Gastrocnemius medialis (tissue), 4 donors: Measurements from ENCODE around the gene MAST2. TPM values are rescaled to one million over a fixed set of nuclear protein-coding genes. Genes with fewer than 3 reads are reported as not detected.

ENCODE experiments used
- ATAC-seq, 2 donors: fragments of 150-250 bp; one replicate each; pipeline ENCODE4 v1.9.1; 2016
- DNase-seq, 2 donors: peaks; one replicate each; pipeline ENCODE4 v3.0.0-alpha.2; 2019
- H3K27ac ChIP-seq, 4 donors: fragments of 200-600 bp; sonication (generic); 1 replicate in 1 of 4; 2 replicates in 3 of 4; pipeline ENCODE4 v1.5.1; 2016 to 2018; ENCODE audit warnings: mild to moderate bottlenecking in 2 of 4, moderate library complexity in 1 of 4
- H3K27me3 ChIP-seq, 3 donors: fragments of 200-600 bp; sonication (generic) in 2 of 3; 1 replicate in 1 of 3; 2 replicates in 2 of 3; pipeline versions ENCODE4 v1.5.1 to v1.6.0; 2016 to 2019; ENCODE audit warnings: mild to moderate bottlenecking in 1 of 3, moderate library complexity in 1 of 3
- H3K36me3 ChIP-seq, 2 donors: fragments of 200-600 bp; sonication (generic) in 1 of 2; one replicate each; pipeline ENCODE4 v1.5.1; 2017 to 2018
- H3K4me1 ChIP-seq, 2 donors: fragments of 200-600 bp; sonication (generic) in 1 of 2; one replicate each; pipeline ENCODE4 v1.5.1; 2016 to 2017; ENCODE audit warnings: mild to moderate bottlenecking in 2 of 2
- H3K4me3 ChIP-seq, 4 donors: fragments of 200-600 bp; sonication (generic) in 3 of 4; 1 replicate in 1 of 4; 2 replicates in 3 of 4; pipeline ENCODE4 v1.5.1; 2016 to 2019; ENCODE audit warnings: mild to moderate bottlenecking in 2 of 4
- H3K9me3 ChIP-seq, 3 donors: fragments of 200-600 bp; sonication (generic) in 2 of 3; 1 replicate in 1 of 3; 2 replicates in 2 of 3; pipeline ENCODE4 v1.5.1; 2016 to 2019
- POLR2A ChIP-seq, 2 donors: fragments of 450-650 bp; IDR thresholded peaks; one replicate each; pipeline ENCODE4 v1.6.1; 2017; ENCODE audit warnings: antibody characterized with exemption in 2 of 2, mild to moderate bottlenecking in 2 of 2, moderate library complexity in 2 of 2
- in situ Hi-C, 4 donors: fragments of 200-750 bp; cut with MboI; loops; one replicate each; pipeline versions ENCODE4 v1.15.0 to v1.8.0; 2017; ENCODE audit warnings: low sequenced_read_pairs in 4 of 4
- intact Hi-C: fragments of 100-400 bp; cut with DNase I; formaldehyde crosslinking; loops from one replicate; pipeline ENCODE4 v1.15.1; 2023; ENCODE audit warnings: low total_unique reads
- total RNA-seq, 4 donors: library from RNA; depleted of rRNA; stranded (reverse); fragments of >200 nt; gene quantifications; one replicate each; pipeline versions ENCODE4 v1.1.0 to v1.2.3, GENCODE V29; 2016
- TF ChIP-seq, protein P1 (sequence below), 5 experiments: fragments of 450-650 bp in 3 of 5; fragments of 200-600 bp in 2 of 5; sonication (generic) in 2 of 5; IDR thresholded peaks in 4 of 5; conservative IDR thresholded peaks in 1 of 5; 1 replicate in 4 of 5; 2 replicates in 1 of 5; pipeline ENCODE4 v1.5.1; 2016 to 2019; ENCODE audit warnings: antibody characterized with exemption in 5 of 5, mild to moderate bottlenecking in 3 of 5, moderate library complexity in 3 of 5

MAST2 gene
- total RNA-seq, 4 donors from 2014 or later: 110 to 195 (median 162) TPM

DNA sequence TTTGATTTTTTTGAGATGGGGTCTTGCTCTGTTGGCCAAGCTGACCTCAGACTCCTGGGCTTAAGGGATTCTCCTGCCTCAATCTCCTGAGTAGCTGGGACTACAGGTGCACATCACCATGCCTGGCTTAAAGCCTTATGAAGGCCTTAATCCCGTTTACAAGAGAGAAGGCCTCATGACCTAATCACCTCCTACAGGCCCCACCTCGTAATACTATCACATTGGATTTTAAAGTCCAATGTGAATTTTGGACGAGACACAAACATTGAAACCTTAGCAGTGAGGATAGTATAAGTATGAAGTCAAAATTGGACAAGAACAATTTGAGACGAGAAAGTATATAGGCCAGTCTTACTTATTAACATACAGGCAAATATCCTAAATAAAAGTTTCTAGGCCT lies 73.9 kb downstream of the MAST2 start:
- Histone ChIP-seq H3K27me3 (no peaks in the 10 kb centered on the region), H3K27ac (no peak overlapping the region), H3K4me3 (no peak overlapping the region), H3K9me3 (no peaks in the 10 kb centered on the region), H3K36me3 (no peaks in the 10 kb centered on the region), H3K4me1 (peaks cover 0 to 4% of the 10 kb centered on the region in 2 donors)
- in situ Hi-C loops: no loop called here
- ATAC-seq: no peak
- no peak for DNase-seq
- intact Hi-C loops: no loop called here
- TF ChIP-seq, protein P1, sequence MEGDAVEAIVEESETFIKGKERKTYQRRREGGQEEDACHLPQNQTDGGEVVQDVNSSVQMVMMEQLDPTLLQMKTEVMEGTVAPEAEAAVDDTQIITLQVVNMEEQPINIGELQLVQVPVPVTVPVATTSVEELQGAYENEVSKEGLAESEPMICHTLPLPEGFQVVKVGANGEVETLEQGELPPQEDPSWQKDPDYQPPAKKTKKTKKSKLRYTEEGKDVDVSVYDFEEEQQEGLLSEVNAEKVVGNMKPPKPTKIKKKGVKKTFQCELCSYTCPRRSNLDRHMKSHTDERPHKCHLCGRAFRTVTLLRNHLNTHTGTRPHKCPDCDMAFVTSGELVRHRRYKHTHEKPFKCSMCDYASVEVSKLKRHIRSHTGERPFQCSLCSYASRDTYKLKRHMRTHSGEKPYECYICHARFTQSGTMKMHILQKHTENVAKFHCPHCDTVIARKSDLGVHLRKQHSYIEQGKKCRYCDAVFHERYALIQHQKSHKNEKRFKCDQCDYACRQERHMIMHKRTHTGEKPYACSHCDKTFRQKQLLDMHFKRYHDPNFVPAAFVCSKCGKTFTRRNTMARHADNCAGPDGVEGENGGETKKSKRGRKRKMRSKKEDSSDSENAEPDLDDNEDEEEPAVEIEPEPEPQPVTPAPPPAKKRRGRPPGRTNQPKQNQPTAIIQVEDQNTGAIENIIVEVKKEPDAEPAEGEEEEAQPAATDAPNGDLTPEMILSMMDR (IDR thresholded peaks at IDR 0.05 in 4 of 5, conservative IDR thresholded peaks at IDR 0.05 in 1 of 5): no peak
- no peak for TF ChIP-seq POLR2A (IDR thresholded peaks at IDR 0.05)

DNA sequence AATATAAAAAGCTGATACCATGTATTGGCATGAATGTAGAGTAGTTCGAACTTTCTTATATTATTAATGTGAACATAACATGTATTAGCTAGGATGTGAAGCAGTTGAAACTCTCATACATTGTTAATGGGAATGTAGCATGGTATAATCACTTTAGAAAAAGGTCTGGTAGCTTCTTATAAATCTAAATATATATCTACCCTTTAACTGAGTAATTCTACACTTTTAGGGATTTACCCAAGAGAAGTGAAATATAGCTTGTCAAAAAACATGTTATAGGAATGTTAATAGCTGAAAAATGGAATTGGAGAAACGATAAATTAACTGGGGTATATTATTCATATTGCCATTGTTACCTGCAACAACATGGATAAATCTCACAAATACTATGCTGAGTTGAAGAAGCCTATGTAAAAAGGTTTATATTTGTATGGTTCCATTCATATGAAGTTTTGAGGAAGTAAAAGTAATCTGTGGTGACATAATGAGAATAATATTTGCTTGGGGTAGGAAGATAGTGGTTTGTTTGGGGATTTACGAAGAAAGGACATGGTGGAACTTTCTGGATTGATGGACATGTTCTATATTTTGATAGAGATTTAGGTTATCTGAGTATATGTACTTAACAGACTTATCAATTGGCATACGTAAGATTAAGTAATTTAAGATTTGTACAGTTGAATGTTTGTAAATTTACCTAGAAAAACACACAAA lies 76.6 kb downstream of the MAST2 start:
- DNase-seq: no peak
- ATAC-seq: no peak
- no peak overlapping the region for H3K4me3 ChIP-seq
- no peak overlapping the region for H3K27ac ChIP-seq
- H3K9me3 ChIP-seq: no peaks in the 10 kb centered on the region
- intact Hi-C loops (loop anchor here (2.0 to 10.0 kb wide), 5 partner anchors 78 to 375 kb away; partner anchors contain the start of genes CCDC163, GPBP1L1, IPP and MAST2), in situ Hi-C loops (no loop called here)
- no peaks in the 10 kb centered on the region for H3K27me3 ChIP-seq
- H3K4me1 ChIP-seq: peaks cover 0 to 12% of the 10 kb centered on the region in 2 donors
- TF ChIP-seq POLR2A (IDR thresholded peaks at IDR 0.05): no peak
- TF ChIP-seq, protein P1 (IDR thresholded peaks at IDR 0.05 in 4 of 5, conservative IDR thresholded peaks at IDR 0.05 in 1 of 5): no peak
- no peaks in the 10 kb centered on the region for H3K36me3 ChIP-seq

DNA sequence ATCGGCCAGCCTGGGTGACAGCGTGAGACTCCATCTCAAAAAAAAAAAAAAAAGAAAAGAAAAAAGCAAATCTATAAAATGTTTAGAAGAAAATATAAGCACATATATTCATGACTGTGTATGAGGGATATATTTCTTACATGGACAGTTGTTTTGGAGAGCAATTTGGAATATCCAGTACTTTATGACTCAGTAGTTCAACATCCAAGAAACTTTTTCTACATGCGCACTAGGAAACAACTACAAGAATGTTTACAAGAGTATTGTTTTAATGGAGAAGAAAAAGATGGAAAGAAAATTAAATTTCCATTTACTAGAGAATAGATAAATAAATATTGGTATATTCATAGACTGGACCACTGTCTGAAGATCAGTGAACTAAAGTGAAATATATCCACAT lies 77.5 kb downstream of the MAST2 start:
- H3K4me3 ChIP-seq: no peak overlapping the region
- DNase-seq (no peak), ATAC-seq (no peak)
- H3K36me3 ChIP-seq: no peaks in the 10 kb centered on the region
- H3K27ac ChIP-seq: peak overlapping the region in 3 of 4 donors; percentile 11 to 31 (median 19)
- H3K27me3 ChIP-seq: no peaks in the 10 kb centered on the region
- intact Hi-C loops: loop anchor here (2.0 to 10.0 kb wide), 5 partner anchors 79 to 376 kb away; partner anchors contain the start of genes CCDC163, GPBP1L1, IPP and MAST2
- no peaks in the 10 kb centered on the region for H3K9me3 ChIP-seq
- in situ Hi-C loops: no loop called here
- no peak for TF ChIP-seq POLR2A (IDR thresholded peaks at IDR 0.05)
- TF ChIP-seq, protein P1 (IDR thresholded peaks at IDR 0.05 in 4 of 5, conservative IDR thresholded peaks at IDR 0.05 in 1 of 5): no peak
- H3K4me1 ChIP-seq: peaks cover 0 to 20% of the 10 kb centered on the region in 2 donors

DNA sequence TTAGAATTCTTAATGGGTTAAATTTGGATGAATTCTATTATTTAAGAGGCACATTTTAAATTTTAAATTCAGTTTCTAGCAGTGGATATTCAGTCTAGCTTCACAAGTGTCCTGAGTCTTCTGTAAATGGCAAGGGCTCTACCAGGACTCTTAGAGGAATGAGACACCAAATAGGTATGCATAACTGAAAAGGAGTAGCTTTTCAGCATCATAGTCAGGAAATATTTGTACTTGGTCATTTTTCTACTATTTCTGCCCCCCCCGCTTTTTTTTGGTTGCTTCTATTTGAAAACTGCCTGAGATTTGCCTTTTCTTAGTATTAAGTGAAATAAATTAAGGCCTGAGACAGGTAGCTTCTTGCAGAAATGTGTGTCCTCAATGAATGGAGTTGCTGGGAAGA lies 80.2 kb downstream of the MAST2 start:
- H3K36me3 ChIP-seq: no peaks in the 10 kb centered on the region
- ATAC-seq: no peak
- no peak overlapping the region for H3K4me3 ChIP-seq
- no peak for DNase-seq
- in situ Hi-C loops (no loop called here), intact Hi-C loops (loop anchor here (5.0 to 10.0 kb wide), 4 partner anchors 81 to 379 kb away; partner anchors contain the start of genes CCDC163, GPBP1L1, MAST2 and MMACHC)
- H3K4me1 ChIP-seq: peaks cover 14 to 37% of the 10 kb centered on the region in 2 donors
- TF ChIP-seq POLR2A (IDR thresholded peaks at IDR 0.05): no peak
- TF ChIP-seq, protein P1 (IDR thresholded peaks at IDR 0.05 in 4 of 5, conservative IDR thresholded peaks at IDR 0.05 in 1 of 5): no peak
- no peaks in the 10 kb centered on the region for H3K9me3 ChIP-seq
- peak overlapping the region in 1 of 4 donors; percentile 74 for H3K27ac ChIP-seq
- no peaks in the 10 kb centered on the region for H3K27me3 ChIP-seq
